H1 (cell line): ENCODE results near the gene CACNA2D1. TPM values are rescaled to one million over a fixed set of nuclear protein-coding genes. Genes with fewer than 3 reads are reported as not detected.
A peak's percentile ranks its signal among the peaks of the same experiment; 100 is the strongest.

Source experiments
- CTCF ChIA-PET: fragments of 300-600 bp; sonication (Branson Sonifier 250); formaldehyde crosslinking; loops from one replicate; lab custom pipeline; 2021; ENCODE audit not compliant: partially characterized antibody; lab: Charles Lee
- POLR2A ChIA-PET: fragments of 300-600 bp; sonication (Branson Sonifier 250); formaldehyde crosslinking; loops from one replicate; lab custom pipeline; 2021; ENCODE audit warnings: inconsistent platforms; ENCODE audit not compliant: partially characterized antibody; lab: Charles Lee
- DNase-seq, 2 experiments: peaks; one replicate each; pipeline versions ENCODE4 v3.0.0 to v3.0.0-alpha.2; 2010 to 2022; ENCODE audit warnings: low spot score in 2 of 2, low read depth in 1 of 2, mixed read lengths in 1 of 2
- FAIRE-seq: peaks from 2 replicates; lab custom pipeline; 2011; peaks lifted over from hg19 to GRCh38; lab: Jason Lieb, UNC
- H2AFZ ChIP-seq: 2 replicates; pipeline ENCODE4 v1.8.1; 2012; ENCODE audit warnings: low read length, inconsistent platforms
- H2AK5ac ChIP-seq: 2 replicates; pipeline ENCODE4 v1.6.1; 2013; ENCODE audit warnings: low read depth, low read length
- H2BK120ac ChIP-seq: replicated peaks from 2 replicates; pipeline ENCODE3; 2013; ENCODE audit warnings: low read depth, low read length, inconsistent platforms
- H2BK12ac ChIP-seq: 2 replicates; pipeline ENCODE4 v1.6.1; 2013; ENCODE audit warnings: low read depth, low read length
- H2BK15ac ChIP-seq: 2 replicates; pipeline ENCODE4 v1.6.1; 2013; ENCODE audit warnings: low read length
- H2BK20ac ChIP-seq: 2 replicates; pipeline ENCODE4 v1.6.1; 2013; ENCODE audit warnings: low read length
- H2BK5ac ChIP-seq: 2 replicates; pipeline ENCODE4 v1.6.1; 2013; ENCODE audit warnings: low read depth, low read length
- H3K14ac ChIP-seq: 2 replicates; pipeline ENCODE4 v1.6.1; 2013; ENCODE audit warnings: inconsistent platforms; ENCODE audit not compliant: insufficient read length
- H3K18ac ChIP-seq: 2 replicates; pipeline ENCODE4 v1.6.1; 2013; ENCODE audit warnings: low read length; ENCODE audit errors: extremely low read depth
- H3K23ac ChIP-seq: 2 replicates; pipeline ENCODE4 v1.6.1; 2013; ENCODE audit warnings: inconsistent platforms; ENCODE audit not compliant: insufficient read length
- H3K23me2 ChIP-seq: 2 replicates; pipeline ENCODE4 v1.6.1; 2013; ENCODE audit warnings: low read depth, low read length
- H3K27ac ChIP-seq: 2 replicates; pipeline ENCODE4 v1.6.1; 2011; ENCODE audit warnings: low read depth, low read length, inconsistent platforms
- H3K27me3 ChIP-seq, 4 experiments: replicated peaks in 1 of 4; 1 replicate in 1 of 4; 2 replicates in 3 of 4; pipeline versions ENCODE4 v1.6.1 to v1.8.1; 2011 to 2013; ENCODE audit warnings: low read length in 3 of 4, mild to moderate bottlenecking in 3 of 4, inconsistent platforms in 2 of 4, mixed read lengths in 2 of 4, moderate library complexity in 1 of 4; ENCODE audit not compliant: control insufficient read depth in 3 of 4, insufficient read depth in 3 of 4; ENCODE audit errors: extremely low read depth in 1 of 4
- H3K36me3 ChIP-seq, 4 experiments: 2 replicates each; pipeline versions ENCODE4 v1.6.1 to v1.8.1; 2011 to 2013; ENCODE audit warnings: mild to moderate bottlenecking in 4 of 4, low read length in 3 of 4, moderate library complexity in 2 of 4, control low read depth in 1 of 4, inconsistent platforms in 1 of 4; ENCODE audit not compliant: insufficient read depth in 4 of 4, control insufficient read depth in 2 of 4
- H3K4ac ChIP-seq: replicated peaks from 2 replicates; pipeline ENCODE3; 2013; ENCODE audit warnings: low read length, low read depth, mixed read lengths, inconsistent platforms; ENCODE audit not compliant: insufficient read length
- H3K4me1 ChIP-seq, 4 experiments: replicated peaks in 1 of 4; 1 replicate in 1 of 4; 2 replicates in 3 of 4; pipeline versions ENCODE4 v1.6.1 to v1.8.1; 2011 to 2013; ENCODE audit warnings: low read length in 3 of 4, inconsistent platforms in 2 of 4, mixed read lengths in 1 of 4; ENCODE audit not compliant: insufficient read depth in 4 of 4, control insufficient read depth in 3 of 4
- H3K4me2 ChIP-seq, 2 experiments: 2 replicates each; pipeline versions ENCODE4 v1.6.1 to v1.8.1; 2011 to 2013; ENCODE audit warnings: low read depth in 2 of 2, low read length in 2 of 2, control low read depth in 1 of 2, inconsistent platforms in 1 of 2, mild to moderate bottlenecking in 1 of 2; ENCODE audit not compliant: insufficient read depth in 1 of 2
- H3K4me3 ChIP-seq, 4 experiments: fragments of 200-600, 300-600 bp in 1 of 4; sonication (generic), shearing (Covaris generic), sonication (Bioruptor Twin) in 1 of 4; 2 replicates each; pipeline versions ENCODE4 v1.5.1 to v1.8.1; 2011 to 2016; ENCODE audit warnings: low read length in 4 of 4, low read depth in 3 of 4, control low read depth in 2 of 4, inconsistent platforms in 2 of 4, mild to moderate bottlenecking in 2 of 4, mixed read lengths in 1 of 4, moderate library complexity in 1 of 4; ENCODE audit not compliant: insufficient read depth in 2 of 4; ENCODE audit errors: extremely low read depth in 1 of 4
- H3K56ac ChIP-seq: replicated peaks from 2 replicates; pipeline ENCODE3; 2013; ENCODE audit warnings: low read depth, mild to moderate bottlenecking, mixed read lengths, low read length, inconsistent platforms; ENCODE audit not compliant: insufficient read length
- H3K79me1 ChIP-seq: 2 replicates; pipeline ENCODE4 v1.6.1; 2013; ENCODE audit warnings: low read depth, low read length, control low read depth
- H3K79me2 ChIP-seq, 2 experiments: 2 replicates each; pipeline versions ENCODE4 v1.6.1 to v1.8.1; 2012 to 2013; ENCODE audit warnings: low read length in 2 of 2, mild to moderate bottlenecking in 2 of 2, inconsistent platforms in 1 of 2; ENCODE audit not compliant: insufficient read depth in 2 of 2, control insufficient read depth in 1 of 2
- H3K9ac ChIP-seq, 4 experiments: replicated peaks in 1 of 4; 1 replicate in 1 of 4; 2 replicates in 3 of 4; pipeline versions ENCODE4 v1.6.1 to v1.8.1; 2011 to 2013; ENCODE audit warnings: low read depth in 3 of 4, low read length in 3 of 4, control low read depth in 2 of 4, mild to moderate bottlenecking in 2 of 4, moderate library complexity in 2 of 4, inconsistent platforms in 1 of 4; ENCODE audit errors: extremely low read depth in 1 of 4
- H3K9me3 ChIP-seq, 2 experiments: 2 replicates each; pipeline versions ENCODE4 v1.6.1 to v1.8.1; 2012 to 2013; ENCODE audit warnings: mild to moderate bottlenecking in 2 of 2, moderate library complexity in 2 of 2, control low read depth in 1 of 2, inconsistent platforms in 1 of 2, low read depth in 1 of 2, low read length in 1 of 2, mixed read lengths in 1 of 2; ENCODE audit not compliant: insufficient read depth in 2 of 2
- H4K20me1 ChIP-seq, 2 experiments: replicated peaks in 1 of 2; 2 replicates each; pipeline versions ENCODE3 to v1.8.1; 2011 to 2013; ENCODE audit warnings: inconsistent platforms in 2 of 2, low read length in 2 of 2, mild to moderate bottlenecking in 1 of 2; ENCODE audit not compliant: insufficient read depth in 2 of 2, control insufficient read depth in 1 of 2
- H4K5ac ChIP-seq: 2 replicates; pipeline ENCODE4 v1.6.1; 2013; ENCODE audit warnings: low read length, low read depth, mixed read lengths, inconsistent platforms; ENCODE audit not compliant: insufficient read length
- H4K8ac ChIP-seq: 2 replicates; pipeline ENCODE4 v1.8.0; 2013; ENCODE audit warnings: mild to moderate bottlenecking, moderate library complexity, low read length, inconsistent platforms; ENCODE audit not compliant: insufficient read depth; ENCODE audit errors: extremely low read depth
- H4K91ac ChIP-seq: replicated peaks from 2 replicates; pipeline ENCODE3; 2013; ENCODE audit warnings: low read length, mixed read lengths, inconsistent platforms; ENCODE audit not compliant: insufficient read length
- ATF3 ChIP-seq: IDR thresholded peaks from 2 replicates; pipeline ENCODE4 v1.6.1; 2011; ENCODE audit warnings: low read depth, mild to moderate bottlenecking, low read length; ENCODE audit not compliant: insufficient read depth
- GABPA ChIP-seq: IDR thresholded peaks from 2 replicates; pipeline ENCODE4 v1.6.1; 2011; ENCODE audit warnings: mild to moderate bottlenecking, low read length, moderate library complexity, borderline replicate concordance; ENCODE audit not compliant: insufficient read depth
- MAFK ChIP-seq: IDR thresholded peaks from 2 replicates; pipeline ENCODE4 v1.6.1; 2012; ENCODE audit warnings: low read depth, mild to moderate bottlenecking, improper control_type of control experiment, low read length
- MAX ChIP-seq: IDR thresholded peaks from 2 replicates; pipeline ENCODE4 v1.6.1; 2012; ENCODE audit warnings: inconsistent platforms
- POU5F1 ChIP-seq: IDR thresholded peaks from 2 replicates; pipeline ENCODE4 v1.6.1; 2011; ENCODE audit warnings: low read depth, mild to moderate bottlenecking, low read length, moderate library complexity
- WGBS, 2 experiments: shearing (Covaris generic) in 1 of 2; methylation state at CpG; one replicate each; pipeline versions ENCODE4 v1.1.6 to v1.1.7; 2013 to 2015; ENCODE audit warnings: low lambda C conversion rate in 2 of 2, mixed read lengths in 2 of 2, inconsistent platforms in 1 of 2, low coverage in 1 of 2, missing lambda C conversion rate in 1 of 2; ENCODE audit not compliant: insufficient replicate concordance in 2 of 2, insufficient coverage in 1 of 2, insufficient read length in 1 of 2; ENCODE audit errors: extremely low coverage in 1 of 2, missing lambda C conversion rate in 1 of 2; 5-methylcytosine and 5-hydroxymethylcytosine counted together
- polyA plus RNA-seq, 7 experiments: library from polyadenylated mRNA; depleted of rRNA in 3 of 7; stranded (reverse) in 5 of 7; unstranded in 2 of 7; fragments of >200 nt in 5 of 7; fragments of 200-250 nt in 2 of 7; gene quantifications; 1 replicate in 5 of 7; 2 replicates in 1 of 7; 4 replicates in 1 of 7; pipeline versions ENCODE4 v1.2.1 to v1.2.3, GENCODE V29; 2011 to 2013; ENCODE audit warnings: missing spikeins in 2 of 7, mixed read lengths in 2 of 7
- total RNA-seq: library from RNA; stranded (reverse); fragmentation: NEBNext Ultra II Directional; extraction: Animal tissue kit (Norgen Biotek cat#: 25700); gene quantifications from 2 replicates; pipeline ENCODE4 v1.2.1, GENCODE V29; 2021

The CACNA2D1 gene
- total and polyA plus RNA-seq, 2 of the 8 experiments (the other 6 are each of a cell fraction or from before 2014, with no cell fraction given), result 4.3 to 27.3 TPM

- no peak overlapping the region for H2AK5ac ChIP-seq
- no peak overlapping the region for H3K23ac ChIP-seq
- TF ChIP-seq MAX, result no peak
- no peak for TF ChIP-seq ATF3
- no peak for TF ChIP-seq GABPA
- TF ChIP-seq POU5F1, result no peak
- no peak for TF ChIP-seq MAFK
- TF ChIP-seq, all 59 proteins: peak for 0
- H3K4ac ChIP-seq, result no peak overlapping the region
- no peaks in the 10 kb centered on the region for H3K23me2 ChIP-seq
- no peak overlapping the region for H4K91ac ChIP-seq
- no peak overlapping the region for H4K5ac ChIP-seq
- H3K4me2 ChIP-seq, result 0 out of 4 replicates have a peak overlapping the region, but pooled peaks of 1 of the 2 experiments have one; percentile 22
- no peak overlapping the region for H2BK20ac ChIP-seq
- WGBS, 2 experiments, result 67% methylated on average over 1 of the region's 1 CpG; no CpG with 5 or more reads in 1 of the 2 experiments
- peaks cover 0 to 3% (median 0%) of the 10 kb centered on the region in 4 experiments; a peak in 1 of 8 replicates for H3K36me3 ChIP-seq
- H4K20me1 ChIP-seq, result no peaks in the 10 kb centered on the region
- H3K9ac ChIP-seq, result no peak overlapping the region
- no peak overlapping the region for H2BK12ac ChIP-seq
- POLR2A ChIA-PET, result no interaction called here
- CTCF ChIA-PET, result no interaction called here
- H3K27ac ChIP-seq, result no peak overlapping the region
- peaks cover 0 to 21% (median 5%) of the 10 kb centered on the region in 4 experiments; a peak in 3 of 7 replicates for H3K4me1 ChIP-seq
- H3K9me3 ChIP-seq, result peaks cover 3 to 4% of the 10 kb centered on the region in 2 experiments; a peak in 3 of 4 replicates
- H3K27me3 ChIP-seq, result peaks cover 0 to 1% (median 0%) of the 10 kb centered on the region in 4 experiments; a peak in 1 of 7 replicates
- peaks cover 0 to 14% of the 10 kb centered on the region in 2 experiments; a peak in 1 of 4 replicates for H3K79me2 ChIP-seq
- no peaks in the 10 kb centered on the region for H3K79me1 ChIP-seq
- H2BK5ac ChIP-seq, result no peak overlapping the region; the same call in 1 of the 2 replicates
- no peak overlapping the region for H3K14ac ChIP-seq
- H2BK15ac ChIP-seq, result no peak overlapping the region
- no peak overlapping the region for H4K8ac ChIP-seq
- no peak overlapping the region for H3K56ac ChIP-seq
- no peak overlapping the region for H3K18ac ChIP-seq
- DNase-seq, result no peak
- no peak overlapping the region for H2BK120ac ChIP-seq
- FAIRE-seq, result no peak
- no peak overlapping the region for H2AFZ ChIP-seq
- no peak overlapping the region; a peak in 1 of 8 replicates for H3K4me3 ChIP-seq
These were observed 130.3 kb downstream of the CACNA2D1 start for GRCh38 chr7:82313269-82313668.
